Embryonic facial prominence (tissue), 1 donor: ENCODE measurements around the gene PDIA6.
"Not testable (repeated sequence)": the region's sequence is repeated elsewhere in the genome, so short reads cannot be mapped to it uniquely, and the experiment has no call there.

Experiments
- DNase-seq: peaks from one replicate; pipeline ENCODE4 v3.0.0-alpha.2; 2016; ENCODE audit errors: extremely low spot score

PDIA6 gene

GRCh38 chr2:10780821-10781220, 31.8 kb downstream of the PDIA6 start:
- not testable (repeated sequence) for DNase-seq

GRCh38 chr2:10780491-10780820, 32.1 kb downstream of the PDIA6 start:
- DNase-seq = no peak

GRCh38 chr2:10779776-10780490, 32.7 kb downstream of the PDIA6 start:
- no peak for DNase-seq

GRCh38 chr2:10778724-10779115, 33.9 kb downstream of the PDIA6 start:
- DNase-seq = no peak

GRCh38 chr2:10777842-10778723, 34.5 kb downstream of the PDIA6 start:
- DNase-seq = no peak

- no peak for DNase-seq
These were observed 35.3 kb downstream of the PDIA6 start for GRCh38 chr2:10777111-10777841.

- DNase-seq = no peak
These were observed 36.2 kb downstream of the PDIA6 start for GRCh38 chr2:10776231-10776977.

- DNase-seq = no peak
These were observed 36.8 kb downstream of the PDIA6 start for GRCh38 chr2:10775831-10776230.

- no peak for DNase-seq
These were observed 37.4 kb downstream of the PDIA6 start for GRCh38 chr2:10775021-10775780.

GRCh38 chr2:10774394-10774793, 38.2 kb downstream of the PDIA6 start:
- no peak for DNase-seq

- DNase-seq = no peak
These were observed 38.7 kb downstream of the PDIA6 start for GRCh38 chr2:10773821-10774341.

GRCh38 chr2:10772868-10773215, 39.7 kb downstream of the PDIA6 start:
- DNase-seq = no peak

- DNase-seq = no peak
These were observed 40.3 kb downstream of the PDIA6 start for GRCh38 chr2:10772201-10772867.

GRCh38 chr2:10771786-10772185, 40.8 kb downstream of the PDIA6 start:
- no peak for DNase-seq

- DNase-seq = no peak
These were observed 41.4 kb downstream of the PDIA6 start for GRCh38 chr2:10770956-10771750.

- no peak for DNase-seq
These were observed 44.5 kb downstream of the PDIA6 start for GRCh38 chr2:10768063-10768507.

GRCh38 chr2:10765914-10766313, 46.7 kb downstream of the PDIA6 start:
- no peak for DNase-seq

GRCh38 chr2:10765461-10765860, 47.1 kb downstream of the PDIA6 start:
- no peak for DNase-seq

- no peak for DNase-seq
These were observed 47.7 kb downstream of the PDIA6 start for GRCh38 chr2:10764896-10765295.
